GM19328 (cell line): ENCODE results near the gene PER1.

ENCODE experiments used
- ATAC-seq: cut with Tn5 transposase; IDR thresholded peaks from one replicate; pipeline ENCODE4 v1.9.1; 2021; ENCODE audit warnings: mild to moderate bottlenecking, moderate library complexity; ENCODE audit not compliant: unreplicated experiment

PER1 gene

GRCh38 chr17:8140065-8141029 lies 11.9 kb downstream of the PER1 start:
- no peak for ATAC-seq

GRCh38 chr17:8138672-8139371 lies 13.4 kb downstream of the PER1 start:
- peak; percentile 83 for ATAC-seq

GRCh38 chr17:8138374-8138671 lies 13.9 kb downstream of the PER1 start:
- ATAC-seq = no peak

GRCh38 chr17:8137645-8138373 lies 14.4 kb downstream of the PER1 start:
- no peak for ATAC-seq

- ATAC-seq = no peak
Measured at GRCh38 chr17:8133941-8134340, 18.3 kb downstream of the PER1 start.

- ATAC-seq = no peak
Measured at GRCh38 chr17:8133399-8133798, 18.8 kb downstream of the PER1 start.

GRCh38 chr17:8131844-8132441 lies 20.3 kb downstream of the PER1 start:
- no peak for ATAC-seq

GRCh38 chr17:8128125-8128784 lies 23.9 kb downstream of the PER1 start:
- ATAC-seq = no peak

GRCh38 chr17:8126491-8127066 lies 25.6 kb downstream of the PER1 start:
- ATAC-seq = no peak

GRCh38 chr17:8125947-8126490 lies 26.2 kb downstream of the PER1 start:
- no peak for ATAC-seq

GRCh38 chr17:8125154-8125946 lies 26.9 kb downstream of the PER1 start:
- no peak for ATAC-seq

GRCh38 chr17:8124350-8125153 lies 27.7 kb downstream of the PER1 start:
- no peak for ATAC-seq

GRCh38 chr17:8123695-8124349 lies 28.4 kb downstream of the PER1 start, which contains the start of gene HES7:
TSS of gene HES7 (minus strand) at chr17:8124106. CDS start at chr17:8124084, 22 bp downstream.
- ATAC-seq = no peak

GRCh38 chr17:8122924-8123694 lies 29.1 kb downstream of the PER1 start:
- ATAC-seq = no peak

- ATAC-seq = no peak
Measured at GRCh38 chr17:8122422-8122923, 29.7 kb downstream of the PER1 start.

- no peak for ATAC-seq
Measured at GRCh38 chr17:8121681-8122421, 30.4 kb downstream of the PER1 start.
